Nephron (organoid): ENCODE results near the gene PDP2.
"Not testable (repeated sequence)": the region's sequence is repeated elsewhere in the genome, so short reads cannot be mapped to it uniquely, and the experiment has no call there.

Experiments used
- H3K27ac Mint-ChIP-seq, 3 experiments: 2 replicates each; pipeline ENCODE4 v1.8.0; 2020; ENCODE audit warnings: mixed read lengths in 3 of 3, mild to moderate bottlenecking in 2 of 3, moderate library complexity in 1 of 3
- H3K27me3 Mint-ChIP-seq: 2 replicates; pipeline ENCODE4 v1.8.0; 2021; ENCODE audit warnings: low read depth, mild to moderate bottlenecking, moderate library complexity, mixed read lengths
- H3K36me3 Mint-ChIP-seq: 2 replicates; pipeline ENCODE4 v1.8.0; 2020; ENCODE audit warnings: low read depth, mixed read lengths
- H3K4me1 Mint-ChIP-seq: 2 replicates; pipeline ENCODE4 v1.8.0; 2020; ENCODE audit warnings: mixed read lengths
- H3K4me3 Mint-ChIP-seq, 3 experiments: 2 replicates each; pipeline ENCODE4 v1.8.0; 2020; ENCODE audit warnings: mild to moderate bottlenecking in 3 of 3, mixed read lengths in 3 of 3, moderate library complexity in 2 of 3
- H3K9me3 Mint-ChIP-seq: 2 replicates; pipeline ENCODE4 v1.8.0; 2020; ENCODE audit warnings: mixed read lengths
- TF ChIP-seq, protein P1 (sequence below), 3 experiments: fragments of 200-600 bp; sonication (generic); IDR thresholded peaks; one replicate each; pipeline ENCODE4 v1.5.0; 2021; ENCODE audit warnings: antibody characterized with exemption in 3 of 3; ENCODE audit not compliant: unreplicated experiment in 3 of 3

Gene PDP2

DNA sequence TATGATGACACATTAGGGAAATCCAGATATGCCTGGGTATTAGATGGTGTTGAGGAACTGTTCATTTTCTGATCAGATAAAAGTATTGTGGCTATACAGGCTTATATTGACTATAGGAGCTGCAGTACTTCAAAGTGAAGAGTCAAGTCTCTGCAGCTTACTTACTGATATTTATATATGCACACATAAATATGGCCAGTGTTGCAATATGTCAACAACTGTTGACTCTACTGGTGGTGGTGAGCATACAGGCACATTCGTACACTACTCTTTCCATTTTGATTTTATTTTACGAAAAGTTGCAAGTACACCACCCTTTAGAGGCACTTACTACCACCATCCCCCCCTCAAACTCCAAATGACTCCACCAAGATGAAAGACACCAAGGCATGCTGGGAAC is 51.4 kb downstream of the PDP2 start:
- Mint-ChIP-seq H3K27ac (no peak overlapping the region), H3K36me3 (peaks cover 10% of the 10 kb centered on the region), H3K27me3 (peaks cover 14% of the 10 kb centered on the region), H3K4me3 (peak overlapping the region; percentile 94 to 99 (median 99)), H3K9me3 (no peaks in the 10 kb centered on the region), H3K4me1 (peaks cover 25% of the 10 kb centered on the region)
- TF ChIP-seq, protein P1, sequence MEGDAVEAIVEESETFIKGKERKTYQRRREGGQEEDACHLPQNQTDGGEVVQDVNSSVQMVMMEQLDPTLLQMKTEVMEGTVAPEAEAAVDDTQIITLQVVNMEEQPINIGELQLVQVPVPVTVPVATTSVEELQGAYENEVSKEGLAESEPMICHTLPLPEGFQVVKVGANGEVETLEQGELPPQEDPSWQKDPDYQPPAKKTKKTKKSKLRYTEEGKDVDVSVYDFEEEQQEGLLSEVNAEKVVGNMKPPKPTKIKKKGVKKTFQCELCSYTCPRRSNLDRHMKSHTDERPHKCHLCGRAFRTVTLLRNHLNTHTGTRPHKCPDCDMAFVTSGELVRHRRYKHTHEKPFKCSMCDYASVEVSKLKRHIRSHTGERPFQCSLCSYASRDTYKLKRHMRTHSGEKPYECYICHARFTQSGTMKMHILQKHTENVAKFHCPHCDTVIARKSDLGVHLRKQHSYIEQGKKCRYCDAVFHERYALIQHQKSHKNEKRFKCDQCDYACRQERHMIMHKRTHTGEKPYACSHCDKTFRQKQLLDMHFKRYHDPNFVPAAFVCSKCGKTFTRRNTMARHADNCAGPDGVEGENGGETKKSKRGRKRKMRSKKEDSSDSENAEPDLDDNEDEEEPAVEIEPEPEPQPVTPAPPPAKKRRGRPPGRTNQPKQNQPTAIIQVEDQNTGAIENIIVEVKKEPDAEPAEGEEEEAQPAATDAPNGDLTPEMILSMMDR (IDR thresholded peaks at IDR 0.05; ENCODE audit: unreplicated experiment in 3 of 3): no peak

GRCh38 chr16:66932076-66932475 is 51.8 kb downstream of the PDP2 start:
- H3K36me3 Mint-ChIP-seq: peaks cover 10% of the 10 kb centered on the region
- peak overlapping the region; percentile 94 to 99 (median 99) for H3K4me3 Mint-ChIP-seq
- peaks cover 10% of the 10 kb centered on the region for H3K27me3 Mint-ChIP-seq
- peaks cover 28% of the 10 kb centered on the region for H3K4me1 Mint-ChIP-seq
- no peak overlapping the region for H3K27ac Mint-ChIP-seq
- TF ChIP-seq, protein P1 (IDR thresholded peaks at IDR 0.05; ENCODE audit: unreplicated experiment in 3 of 3): no peak
- H3K9me3 Mint-ChIP-seq: no peaks in the 10 kb centered on the region

DNA sequence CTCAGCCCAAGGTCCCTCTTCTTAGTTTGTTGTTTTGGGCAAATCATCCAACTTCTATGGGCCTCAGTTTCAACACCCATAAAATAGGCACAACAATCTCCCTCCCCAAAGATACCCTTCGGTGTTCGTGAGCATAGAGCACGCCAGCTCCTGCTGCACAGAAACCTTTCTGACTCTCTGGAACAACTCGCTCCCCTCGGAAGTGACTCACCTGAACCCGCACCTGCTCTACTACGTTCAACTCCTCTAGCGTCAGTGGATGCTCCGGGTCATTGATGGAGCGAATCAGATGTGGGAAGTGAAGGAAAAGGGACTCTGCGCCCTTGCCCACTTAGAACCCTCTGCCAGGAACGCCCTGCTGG is 53.4 kb downstream of the PDP2 start:
- Mint-ChIP-seq H3K36me3 (peaks cover 17% of the 10 kb centered on the region), H3K4me3 (peak overlapping the region; percentile 94 to 99 (median 99)), H3K9me3 (no peaks in the 10 kb centered on the region), H3K27ac (peak overlapping the region; percentile 86 to 95 (median 93)), H3K27me3 (no peaks in the 10 kb centered on the region), H3K4me1 (peaks cover 29% of the 10 kb centered on the region)
- TF ChIP-seq, protein P1 (IDR thresholded peaks at IDR 0.05; ENCODE audit: unreplicated experiment in 3 of 3): no peak

- H3K36me3 Mint-ChIP-seq: peaks cover 17% of the 10 kb centered on the region
- H3K9me3 Mint-ChIP-seq: no peaks in the 10 kb centered on the region
- peaks cover 29% of the 10 kb centered on the region for H3K4me1 Mint-ChIP-seq
- TF ChIP-seq, protein P1 (IDR thresholded peaks at IDR 0.05; ENCODE audit: unreplicated experiment in 3 of 3): no peak
- H3K27ac Mint-ChIP-seq: peak within 1 kb of the TSS; percentile 86 to 95 (median 93)
- no peaks in the 10 kb centered on the region for H3K27me3 Mint-ChIP-seq
- H3K4me3 Mint-ChIP-seq: peak within 1 kb of the TSS; percentile 94 to 99 (median 99)
Measured at GRCh38 chr16:66934138-66934838, 54.0 kb downstream of the PDP2 start, which contains the start of gene CIAO2B. Gene CIAO2B (minus strand): TSS chr16:66934402. CDS start chr16:66934364, 38 bp downstream.

- peak overlapping the region; percentile 94 to 99 (median 99) for H3K4me3 Mint-ChIP-seq
- peaks cover 20% of the 10 kb centered on the region for H3K36me3 Mint-ChIP-seq
- peaks cover 29% of the 10 kb centered on the region for H3K4me1 Mint-ChIP-seq
- H3K27me3 Mint-ChIP-seq, H3K9me3 Mint-ChIP-seq: not testable (repeated sequence)
- peak overlapping the region; percentile 86 to 95 (median 93) for H3K27ac Mint-ChIP-seq
Measured at GRCh38 chr16:66934839-66935313, 54.6 kb downstream of the PDP2 start.

DNA sequence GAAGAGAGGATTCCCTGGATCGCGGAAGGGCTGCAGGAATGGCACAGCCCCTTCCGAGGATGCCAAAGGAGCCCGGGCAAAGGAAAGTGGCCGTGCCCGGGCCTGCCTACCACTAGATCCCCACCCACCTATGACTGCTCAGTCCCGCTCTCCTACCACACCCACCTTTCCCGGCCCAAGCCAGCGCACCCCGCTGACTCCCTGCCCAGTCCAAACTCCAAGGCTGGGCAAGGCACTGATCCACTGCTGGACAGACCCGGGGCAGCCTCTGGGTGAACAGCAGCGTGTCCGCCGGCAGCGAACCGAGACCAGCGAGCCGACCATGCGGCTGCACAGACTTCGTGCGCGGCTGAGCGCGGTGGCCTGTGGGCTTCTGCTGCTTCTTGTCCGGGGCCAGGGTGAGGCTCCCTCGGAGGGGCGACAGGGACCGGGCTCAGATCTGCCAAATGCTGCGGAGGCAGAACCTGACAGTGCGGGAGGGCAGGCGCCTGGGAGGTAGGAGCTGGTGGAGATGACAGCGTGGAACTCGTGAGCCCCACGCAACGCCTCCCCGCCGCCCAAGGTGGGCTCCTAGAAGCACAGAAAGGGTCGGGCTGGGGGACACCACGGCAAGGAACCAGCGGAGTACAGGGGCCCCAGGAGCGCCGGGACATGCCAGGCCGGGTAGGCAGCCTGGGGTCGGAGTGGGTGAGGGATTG is 55.1 kb downstream of the PDP2 start, which contains the start of gene CES2:
TSS of gene CES2 (plus strand) at position 203 of the 698 bp plus-strand sequence. CDS start at position 323, 120 bp downstream.
- H3K4me3 Mint-ChIP-seq: peak within 1 kb of the TSS; percentile 94 to 99 (median 99)
- peaks cover 22% of the 10 kb centered on the region for H3K36me3 Mint-ChIP-seq
- H3K9me3 Mint-ChIP-seq: no peaks in the 10 kb centered on the region

More for the DNA sequence above, 55.1 kb downstream of the PDP2 start, which contains the start of gene CES2:
- Mint-ChIP-seq H3K4me1 (peaks cover 29% of the 10 kb centered on the region), H3K27me3 (no peaks in the 10 kb centered on the region), H3K27ac (peak within 1 kb of the TSS; percentile 86 to 95 (median 93))
- TF ChIP-seq, protein P1 (IDR thresholded peaks at IDR 0.05; ENCODE audit: unreplicated experiment in 3 of 3): no peak
